HCT116 (cell line): ENCODE results near the gene DARS1. TPM values are rescaled to one million over a fixed set of nuclear protein-coding genes. Genes with fewer than 3 reads are reported as not detected.

ENCODE experiments used
- ATAC-seq: fragments of 200-7000 bp; cut with Tn5 transposase; 2 replicates; pipeline ENCODE4 v1.9.1; 2020; ENCODE audit warnings: mild to moderate bottlenecking, moderate library complexity
- BruUV-seq: library from RNA; stranded (reverse); fragments of 400-500 nt; replicated peaks from 2 replicates; lab custom pipeline; 2021; lab: Mats Ljungman, UMichigan
- CTCF ChIA-PET: fragments of 300-600 bp; sonication (Branson Sonifier 250); formaldehyde crosslinking; loops from one replicate; lab custom pipeline; 2021; ENCODE audit warnings: antibody characterized with exemption; lab: Charles Lee
- POLR2A ChIA-PET: fragments of 300-600, 350-600 bp; sonication (Branson Sonifier 250); formaldehyde crosslinking; loops from one replicate; lab custom pipeline; 2021; ENCODE audit warnings: antibody characterized with exemption; lab: Charles Lee
- RAD21 ChIA-PET, 2 experiments: fragments of 300-600 bp; sonication (Branson Sonifier 250); formaldehyde crosslinking; loops; one replicate each; lab custom pipeline; 2023; ENCODE audit warnings: low total read pairs in 2 of 2; ENCODE audit not compliant: uncharacterized antibody in 2 of 2, unreplicated experiment in 2 of 2, low non-redundant PET in 1 of 2; lab: Charles Lee
- DNase-seq: peaks from one replicate; pipeline ENCODE4 v3.0.0-alpha.2; 2010; ENCODE audit warnings: low read depth, low spot score
- H2AFZ ChIP-seq: fragments of 200-600 bp; shearing (Covaris generic), sonication (generic); 2 replicates; pipeline ENCODE4 v1.6.1; 2017; ENCODE audit warnings: low read depth, mixed run types, mixed read lengths, antibody characterized with exemption, low read length; ENCODE audit not compliant: poor library complexity, severe bottlenecking
- H3K27ac ChIP-seq: 2 replicates; pipeline ENCODE4 v1.5.1; 2012; ENCODE audit warnings: low read depth, low read length
- H3K27me3 ChIP-seq: fragments of 200-600 bp; sonication (generic); 2 replicates; pipeline ENCODE4 v1.6.1; 2016; ENCODE audit warnings: mixed run types, low read length, mixed read lengths; ENCODE audit not compliant: insufficient read depth
- H3K36me3 ChIP-seq, 2 experiments: fragments of 200-500 bp in 1 of 2; fragments of 200-600 bp in 1 of 2; sonication (Bioruptor generic) in 1 of 2; sonication (generic) in 1 of 2; 2 replicates each; pipeline versions ENCODE4 v1.5.1 to v1.6.1; 2014 to 2016; ENCODE audit warnings: low read length in 2 of 2, inconsistent platforms in 1 of 2, mixed read lengths in 1 of 2, mixed run types in 1 of 2; ENCODE audit not compliant: insufficient read depth in 2 of 2, control insufficient read depth in 1 of 2
- H3K4me1 ChIP-seq, 2 experiments: fragments of 200-600 bp in 1 of 2; sonication (generic) in 1 of 2; 2 replicates each; pipeline versions ENCODE4 v1.5.1 to v1.6.1; 2012 to 2017; ENCODE audit warnings: low read length in 2 of 2, inconsistent platforms in 1 of 2, mild to moderate bottlenecking in 1 of 2, mixed read lengths in 1 of 2, mixed run types in 1 of 2, moderate library complexity in 1 of 2; ENCODE audit not compliant: insufficient read depth in 2 of 2, control insufficient read depth in 1 of 2
- H3K4me2 ChIP-seq: fragments of 200-600 bp; sonication (generic); 2 replicates; pipeline ENCODE4 v1.6.1; 2017; ENCODE audit warnings: mixed run types, low read length, mixed read lengths
- H3K4me3 ChIP-seq, 2 experiments: fragments of 200-600 bp in 1 of 2; sonication (generic) in 1 of 2; replicated peaks in 1 of 2; 2 replicates each; pipeline ENCODE4 v1.5.1; 2011 to 2016; ENCODE audit warnings: low read length in 2 of 2, control low read depth in 1 of 2, low read depth in 1 of 2, mild to moderate bottlenecking in 1 of 2, mixed read lengths in 1 of 2, mixed run types in 1 of 2
- H3K79me2 ChIP-seq: fragments of 200-600 bp; sonication (generic); 2 replicates; pipeline ENCODE4 v1.6.1; 2017; ENCODE audit warnings: mild to moderate bottlenecking, mixed run types, low read length, moderate library complexity, mixed read lengths; ENCODE audit not compliant: insufficient read depth
- H3K9ac ChIP-seq: fragments of 200-600 bp; sonication (generic); 2 replicates; pipeline ENCODE4 v1.6.1; 2016; ENCODE audit warnings: low read length, mixed read lengths
- H3K9me2 ChIP-seq: fragments of 200-600 bp; sonication (generic), shearing (Covaris generic); 2 replicates; pipeline ENCODE4 v1.6.1; 2017; ENCODE audit warnings: mixed run types, mild to moderate bottlenecking, moderate library complexity; ENCODE audit not compliant: insufficient read depth
- H3K9me3 ChIP-seq, 2 experiments: fragments of 200-500 bp in 1 of 2; fragments of 200-600 bp in 1 of 2; sonication (Bioruptor generic) in 1 of 2; sonication (generic) in 1 of 2; 2 replicates each; pipeline ENCODE4 v1.6.1; 2014 to 2017; ENCODE audit warnings: low read length in 2 of 2, mixed read lengths in 2 of 2, inconsistent platforms in 1 of 2, low read depth in 1 of 2, mild to moderate bottlenecking in 1 of 2, mixed run types in 1 of 2, moderate library complexity in 1 of 2; ENCODE audit not compliant: control insufficient read depth in 1 of 2, insufficient read depth in 1 of 2
- H4K20me1 ChIP-seq: fragments of 200-600 bp; sonication (generic), shearing (Covaris generic); 2 replicates; pipeline ENCODE4 v1.6.1; 2017; ENCODE audit warnings: mixed run types, mild to moderate bottlenecking, moderate library complexity; ENCODE audit not compliant: insufficient read depth
- ATF3 ChIP-seq: IDR thresholded peaks from 2 replicates; pipeline ENCODE4 v1.6.1; 2012
- CBX3 ChIP-seq: IDR thresholded peaks from 2 replicates; pipeline ENCODE4 v1.6.1; 2012; ENCODE audit warnings: low read depth
- CEBPB ChIP-seq: IDR thresholded peaks from 2 replicates; pipeline ENCODE4 v1.6.1; 2012; ENCODE audit warnings: low read depth
- CTCF ChIP-seq, 3 experiments: fragments of 200-600 bp in 1 of 3; sonication (generic) in 1 of 3; IDR thresholded peaks in 2 of 3; conservative IDR thresholded peaks in 1 of 3; 2 replicates each; pipeline ENCODE4 v1.5.1; 2012 to 2017; ENCODE audit warnings: low read depth in 2 of 3, low read length in 2 of 3, antibody characterized with exemption in 1 of 3, borderline replicate concordance in 1 of 3, control low read depth in 1 of 3, mild to moderate bottlenecking in 1 of 3, mixed read lengths in 1 of 3, mixed run types in 1 of 3, moderate library complexity in 1 of 3; ENCODE audit not compliant: insufficient read depth in 1 of 3
- EZH2 ChIP-seq: fragments of 200-600 bp; sonication (generic); IDR thresholded peaks from 2 replicates; pipeline ENCODE4 v1.6.1; 2017; ENCODE audit warnings: antibody characterized with exemption, mixed run types
- FOSL1 ChIP-seq: IDR thresholded peaks from 2 replicates; pipeline ENCODE4 v1.6.1; 2012; ENCODE audit warnings: low read depth
- MAX ChIP-seq: IDR thresholded peaks from 2 replicates; pipeline ENCODE4 v1.6.1; 2012
- POLR2A ChIP-seq: IDR thresholded peaks from 2 replicates; pipeline ENCODE4 v1.7.0; 2011; ENCODE audit warnings: borderline replicate concordance; ENCODE audit not compliant: insufficient read depth, insufficient read length; ENCODE audit errors: extremely low read depth
- REST ChIP-seq: IDR thresholded peaks from 2 replicates; pipeline ENCODE4 v1.6.1; 2012; ENCODE audit warnings: low read depth
- SIN3A ChIP-seq: IDR thresholded peaks from 2 replicates; pipeline ENCODE4 v1.6.1; 2012; ENCODE audit warnings: low read depth
- SP1 ChIP-seq: IDR thresholded peaks from 2 replicates; pipeline ENCODE4 v1.6.1; 2012; ENCODE audit warnings: low read depth
- SRF ChIP-seq: IDR thresholded peaks from 2 replicates; pipeline ENCODE4 v1.6.1; 2012; ENCODE audit warnings: low read depth
- TCF7L2 ChIP-seq: IDR thresholded peaks from 2 replicates; pipeline ENCODE4 v1.7.0; 2011; ENCODE audit warnings: borderline replicate concordance, inconsistent platforms; ENCODE audit not compliant: insufficient read depth, insufficient read length; ENCODE audit errors: extremely low read depth
- YY1 ChIP-seq: IDR thresholded peaks from 2 replicates; pipeline ENCODE4 v1.6.1; 2011; ENCODE audit warnings: low read length, low read depth, moderate library complexity, mild to moderate bottlenecking; ENCODE audit not compliant: insufficient replicate concordance; ENCODE audit errors: extremely low read depth
- intact Hi-C: fragments of 100-400 bp; cut with micrococcal nuclease; formaldehyde crosslinking; loops from 2 replicates; pipeline ENCODE4 v1.10.0; 2022
- total RNA-seq: library from RNA; stranded (reverse); gene quantifications from one replicate; pipeline ENCODE4 v1.2.1, GENCODE V29; 2021; ENCODE audit not compliant: unreplicated experiment

The DARS1 gene
- total RNA-seq, 1 experiment from 2014 or later = 94.8 TPM

- BruUV-seq = no TSS peak
- Histone ChIP-seq H4K20me1 (no peaks in the 10 kb centered on the region), H3K79me2 (peaks cover 81% of the 10 kb centered on the region), H2AFZ (no peak overlapping the region), H3K4me1 (peaks cover 0 to 9% of the 10 kb centered on the region in 2 experiments; a peak in 3 of 4 replicates), H3K4me3 (no peak overlapping the region), H3K4me2 (no peak overlapping the region), H3K9me3 (no peaks in the 10 kb centered on the region), H3K27me3 (no peaks in the 10 kb centered on the region), H3K36me3 (peaks cover 42 to 52% of the 10 kb centered on the region in 2 experiments), H3K9ac (no peak overlapping the region), H3K9me2 (no peaks in the 10 kb centered on the region), H3K27ac (no peak overlapping the region)
- POLR2A ChIA-PET = no interaction called here
- RAD21 ChIA-PET = no interaction called here
- TF ChIP-seq CBX3 (no peak), SP1 (no peak), FOSL1 (no peak), REST (no peak), YY1 (no peak), ATF3 (no peak), EZH2 (no peak), SIN3A (no peak), SRF (no peak), MAX (no peak), POLR2A (no peak), CEBPB (no peak), TCF7L2 (no peak), CTCF (IDR thresholded peaks at IDR 0.05 in 2 of 3, conservative IDR thresholded peaks at IDR 0.05 in 1 of 3; ENCODE audit: borderline replicate concordance in 1 of 3, insufficient read depth in 1 of 3, low read depth in 2 of 3, low read length in 2 of 3) (no peak)
- DNase-seq (no peak), ATAC-seq (no peak)
- intact Hi-C loops = no loop called here
- CTCF ChIA-PET = no interaction called here
These were observed 4.9 kb downstream of the DARS1 start for GRCh38 chr2:135980434-135981079.
